HG02938 (cell line): Measurements from ENCODE around the gene ZSWIM1.

Source experiments
- ATAC-seq: cut with Tn5 transposase; IDR thresholded peaks from one replicate; pipeline ENCODE4 v1.9.1; 2021; ENCODE audit warnings: mild to moderate bottlenecking, moderate library complexity; ENCODE audit not compliant: unreplicated experiment

Gene ZSWIM1

GRCh38 chr20:45880988-45881788, at the start of gene ZSWIM1:
ZSWIM1 (plus strand) TSS chr20:45881227; CDS start chr20:45882593, 1,366 bp downstream.
- ATAC-seq: peak; percentile 98

GRCh38 chr20:45832619-45833018, 48.4 kb upstream of the ZSWIM1 start:
- ATAC-seq: no peak

- ATAC-seq: no peak
These were observed 47.8 kb upstream of the ZSWIM1 start, which contains the start of gene SNX21 for GRCh38 chr20:45833030-45833882. SNX21 (plus strand) TSS chr20:45833799; CDS start chr20:45833920, 121 bp downstream.

- no peak for ATAC-seq
These were observed 46.9 kb upstream of the ZSWIM1 start for GRCh38 chr20:45833883-45834796.

- no peak for ATAC-seq
These were observed 46.2 kb upstream of the ZSWIM1 start for GRCh38 chr20:45834797-45835161.

- ATAC-seq: no peak
These were observed 45.7 kb upstream of the ZSWIM1 start for GRCh38 chr20:45835329-45835765.

- no peak for ATAC-seq
These were observed 45.2 kb upstream of the ZSWIM1 start for GRCh38 chr20:45835825-45836224.

- no peak for ATAC-seq
These were observed 44.2 kb upstream of the ZSWIM1 start for GRCh38 chr20:45836841-45837240.

- ATAC-seq: no peak
These were observed 40.3 kb upstream of the ZSWIM1 start for GRCh38 chr20:45840700-45841198.

GRCh38 chr20:45841407-45842129, 39.5 kb upstream of the ZSWIM1 start:
- ATAC-seq: no peak

GRCh38 chr20:45842169-45842812, 38.7 kb upstream of the ZSWIM1 start:
- ATAC-seq: no peak

GRCh38 chr20:45843506-45843905, 37.5 kb upstream of the ZSWIM1 start:
- ATAC-seq: no peak

- no peak for ATAC-seq
These were observed 35.6 kb upstream of the ZSWIM1 start for GRCh38 chr20:45845452-45845851.

GRCh38 chr20:45848421-45848820, 32.6 kb upstream of the ZSWIM1 start:
- no peak for ATAC-seq

GRCh38 chr20:45848969-45849582, 32.0 kb upstream of the ZSWIM1 start:
- ATAC-seq: no peak

- no peak for ATAC-seq
These were observed 30.8 kb upstream of the ZSWIM1 start for GRCh38 chr20:45850238-45850637.

- no peak for ATAC-seq
These were observed 30.1 kb upstream of the ZSWIM1 start for GRCh38 chr20:45850926-45851325.

GRCh38 chr20:45851501-45851900, 29.5 kb upstream of the ZSWIM1 start:
- ATAC-seq: no peak

- ATAC-seq: no peak
These were observed 28.7 kb upstream of the ZSWIM1 start for GRCh38 chr20:45852326-45852725.
